Parathyroid adenoma (tissue), 2 donors: ENCODE data around the gene BAIAP2.

Source experiments
- H2AFZ ChIP-seq: fragments of 300-600 bp; sonication (generic); one replicate; pipeline ENCODE4 v1.7.0; 2017; ENCODE audit warnings: antibody characterized with exemption, mild to moderate bottlenecking
- H3K27ac ChIP-seq: fragments of 300-600 bp; sonication (generic); one replicate; pipeline ENCODE4 v1.7.0; 2017
- H3K27me3 ChIP-seq: fragments of 300-600 bp; sonication (generic); one replicate; pipeline ENCODE4 v1.7.0; 2017; ENCODE audit warnings: low read length; ENCODE audit not compliant: control insufficient read depth, insufficient read depth
- H3K36me3 ChIP-seq: fragments of 300-600 bp; sonication (generic); one replicate; pipeline ENCODE4 v1.7.0; 2017; ENCODE audit warnings: low read length; ENCODE audit not compliant: control insufficient read depth, insufficient read depth
- H3K4me1 ChIP-seq: fragments of 300-600 bp; sonication (generic); one replicate; pipeline ENCODE4 v1.7.0; 2017; ENCODE audit warnings: control low read depth
- H3K4me2 ChIP-seq: fragments of 300-600 bp; sonication (generic); one replicate; pipeline ENCODE4 v1.7.0; 2017; ENCODE audit warnings: low read length
- H3K4me3 ChIP-seq: fragments of 300-600 bp; sonication (generic); one replicate; pipeline ENCODE4 v1.7.0; 2017; ENCODE audit warnings: low read depth, low read length
- H3K79me2 ChIP-seq: fragments of 300-600 bp; sonication (generic); one replicate; pipeline ENCODE4 v1.7.0; 2017; ENCODE audit warnings: control low read depth
- H3K9ac ChIP-seq: fragments of 300-600 bp; sonication (generic); one replicate; pipeline ENCODE4 v1.7.0; 2017; ENCODE audit warnings: mild to moderate bottlenecking
- H3K9me3 ChIP-seq: fragments of 300-600 bp; sonication (generic); one replicate; pipeline ENCODE4 v1.7.0; 2017; ENCODE audit warnings: low read length; ENCODE audit not compliant: control insufficient read depth
- TF ChIP-seq, protein P1 (sequence below): fragments of 300-600 bp; sonication (generic); IDR thresholded peaks from one replicate; pipeline ENCODE4 v1.7.0; 2017; ENCODE audit warnings: antibody characterized with exemption, mild to moderate bottlenecking
- donor health status: primary hyperparathyroidism.

BAIAP2 gene

GRCh38 chr17:80992948-80993624, 41.9 kb upstream of the BAIAP2 start:
- H3K27ac ChIP-seq: no peak overlapping the region
- H3K36me3 ChIP-seq: no peaks in the 10 kb centered on the region
- H3K4me1 ChIP-seq: peaks cover 11% of the 10 kb centered on the region
- H3K79me2 ChIP-seq: no peaks in the 10 kb centered on the region
- no peaks in the 10 kb centered on the region for H3K9me3 ChIP-seq
- peak overlapping the region; percentile 95 for H3K4me2 ChIP-seq
- H3K4me3 ChIP-seq: peak overlapping the region; percentile 63
- no peak overlapping the region for H3K9ac ChIP-seq
- TF ChIP-seq, protein P1, sequence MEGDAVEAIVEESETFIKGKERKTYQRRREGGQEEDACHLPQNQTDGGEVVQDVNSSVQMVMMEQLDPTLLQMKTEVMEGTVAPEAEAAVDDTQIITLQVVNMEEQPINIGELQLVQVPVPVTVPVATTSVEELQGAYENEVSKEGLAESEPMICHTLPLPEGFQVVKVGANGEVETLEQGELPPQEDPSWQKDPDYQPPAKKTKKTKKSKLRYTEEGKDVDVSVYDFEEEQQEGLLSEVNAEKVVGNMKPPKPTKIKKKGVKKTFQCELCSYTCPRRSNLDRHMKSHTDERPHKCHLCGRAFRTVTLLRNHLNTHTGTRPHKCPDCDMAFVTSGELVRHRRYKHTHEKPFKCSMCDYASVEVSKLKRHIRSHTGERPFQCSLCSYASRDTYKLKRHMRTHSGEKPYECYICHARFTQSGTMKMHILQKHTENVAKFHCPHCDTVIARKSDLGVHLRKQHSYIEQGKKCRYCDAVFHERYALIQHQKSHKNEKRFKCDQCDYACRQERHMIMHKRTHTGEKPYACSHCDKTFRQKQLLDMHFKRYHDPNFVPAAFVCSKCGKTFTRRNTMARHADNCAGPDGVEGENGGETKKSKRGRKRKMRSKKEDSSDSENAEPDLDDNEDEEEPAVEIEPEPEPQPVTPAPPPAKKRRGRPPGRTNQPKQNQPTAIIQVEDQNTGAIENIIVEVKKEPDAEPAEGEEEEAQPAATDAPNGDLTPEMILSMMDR: no peak
- H2AFZ ChIP-seq: no peak overlapping the region
- no peaks in the 10 kb centered on the region for H3K27me3 ChIP-seq

- Histone ChIP-seq H3K9me3 (no peaks in the 10 kb centered on the region), H3K27ac (no peak overlapping the region), H3K4me1 (no peaks in the 10 kb centered on the region), H3K4me2 (no peak overlapping the region), H3K9ac (no peak overlapping the region), H3K79me2 (no peaks in the 10 kb centered on the region), H3K36me3 (no peaks in the 10 kb centered on the region), H2AFZ (no peak overlapping the region), H3K4me3 (no peak overlapping the region), H3K27me3 (no peaks in the 10 kb centered on the region)
- TF ChIP-seq, protein P1: no peak
Observed at GRCh38 chr17:80995131-80995530, 39.8 kb upstream of the BAIAP2 start.

DNA sequence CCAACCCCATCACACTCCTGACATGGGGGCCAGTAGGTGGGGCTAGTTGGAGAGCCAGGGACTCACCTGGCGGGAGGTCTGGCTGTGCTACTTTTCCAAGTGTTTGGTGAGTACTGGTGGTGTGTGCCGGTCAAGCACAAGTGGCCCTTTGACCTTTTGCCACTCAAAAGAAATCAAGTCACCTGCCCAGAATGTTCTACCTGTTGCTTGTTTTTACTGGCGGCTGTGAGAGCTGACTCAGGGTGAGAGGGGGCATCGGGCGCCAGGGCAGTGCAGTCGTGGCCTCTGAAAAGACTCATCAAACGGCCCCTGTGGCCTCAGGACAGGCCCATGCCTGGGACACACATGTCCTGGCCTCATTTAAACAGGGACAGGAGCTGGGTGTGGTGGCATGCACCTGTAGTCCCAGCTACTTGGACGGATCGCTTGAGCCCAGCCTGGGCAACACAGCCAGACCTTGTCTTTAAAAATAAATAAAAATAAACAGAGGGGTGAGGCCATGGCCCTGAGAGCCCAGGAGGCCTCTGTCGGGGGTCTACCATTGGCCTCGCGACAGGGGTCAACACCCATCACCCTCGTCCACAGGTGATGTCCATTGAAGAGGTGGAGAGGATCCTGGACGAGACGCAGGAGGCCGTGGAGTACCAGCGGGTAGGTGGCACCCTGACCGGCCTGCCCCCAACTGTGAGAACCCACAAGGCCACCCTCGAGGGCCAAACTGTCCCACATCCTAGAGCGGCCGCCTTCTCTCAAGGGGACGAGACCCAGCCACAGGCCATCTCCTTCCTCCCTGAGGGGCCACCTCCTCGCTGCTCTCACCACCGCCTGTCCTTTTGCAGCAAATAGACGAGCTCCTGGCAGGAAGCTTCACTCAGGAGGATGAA, 38.3 kb upstream of the BAIAP2 start:
- TF ChIP-seq, protein P1: no peak
- no peak overlapping the region for H3K9ac ChIP-seq
- H3K79me2 ChIP-seq: no peaks in the 10 kb centered on the region
- no peak overlapping the region for H3K4me3 ChIP-seq
- H3K27me3 ChIP-seq: no peaks in the 10 kb centered on the region
- H3K36me3 ChIP-seq: no peaks in the 10 kb centered on the region
- H3K4me2 ChIP-seq: no peak overlapping the region
- H3K4me1 ChIP-seq: no peaks in the 10 kb centered on the region
- H3K27ac ChIP-seq: no peak overlapping the region
- no peaks in the 10 kb centered on the region for H3K9me3 ChIP-seq
- H2AFZ ChIP-seq: no peak overlapping the region

DNA sequence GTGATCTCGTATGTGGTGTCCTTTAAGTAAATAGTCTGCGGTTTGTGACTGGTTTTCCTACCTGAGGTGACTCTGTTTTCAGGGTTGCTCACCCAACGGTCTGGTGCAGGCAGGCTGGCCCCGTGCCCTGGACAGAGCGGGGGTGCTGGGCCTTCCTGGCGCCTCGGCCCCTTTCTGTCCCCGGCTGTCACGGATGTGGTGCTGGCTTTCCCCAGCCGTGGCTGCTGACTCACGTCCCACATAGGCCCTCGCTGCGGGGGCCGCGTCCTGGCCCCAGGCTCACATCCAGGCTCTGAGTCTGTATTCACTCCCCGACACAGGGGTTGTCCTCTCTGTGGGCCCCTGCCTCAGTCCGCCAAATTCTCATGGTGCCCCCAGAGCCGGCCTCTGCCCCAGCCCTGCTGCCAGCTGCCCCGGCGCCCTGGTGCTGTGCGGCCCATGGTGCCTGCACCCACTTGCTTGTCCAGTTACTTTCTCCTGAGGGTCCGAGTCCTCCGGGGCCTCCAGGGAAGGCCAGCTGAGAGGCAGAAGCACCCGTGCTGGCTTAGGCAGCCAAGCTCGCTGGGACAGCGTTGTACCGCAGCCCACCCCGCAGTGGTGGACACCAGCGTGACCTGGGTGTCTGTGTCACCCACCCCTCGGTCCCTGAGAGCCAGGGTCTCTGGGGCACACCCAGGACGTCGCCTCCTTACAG, 37.4 kb upstream of the BAIAP2 start:
- H3K4me2 ChIP-seq: no peak overlapping the region
- H2AFZ ChIP-seq: no peak overlapping the region
- H3K27me3 ChIP-seq: no peaks in the 10 kb centered on the region
- no peaks in the 10 kb centered on the region for H3K9me3 ChIP-seq
- H3K4me3 ChIP-seq: no peak overlapping the region
- H3K36me3 ChIP-seq: no peaks in the 10 kb centered on the region
- H3K9ac ChIP-seq: no peak overlapping the region
- no peaks in the 10 kb centered on the region for H3K4me1 ChIP-seq
- no peak overlapping the region for H3K27ac ChIP-seq
- no peaks in the 10 kb centered on the region for H3K79me2 ChIP-seq
- TF ChIP-seq, protein P1: no peak
